Suppressor macrophage (primary cell): ENCODE data around the gene MAD1L1.
"Not testable (repeated sequence)": the region's sequence is repeated elsewhere in the genome, so short reads cannot be mapped to it uniquely, and the experiment has no call there.

ENCODE experiments used
- DNase-seq, 4 experiments: peaks; one replicate each; pipeline ENCODE4 v3.0.0-alpha.2; 2020 to 2022

Gene MAD1L1

GRCh38 chr7:1936531-1937251 lies 296.1 kb downstream of the MAD1L1 start:
- DNase-seq = no peak

GRCh38 chr7:1936006-1936310 lies 296.8 kb downstream of the MAD1L1 start:
- no peak for DNase-seq

- DNase-seq = no peak
These were observed 297.4 kb downstream of the MAD1L1 start for GRCh38 chr7:1935176-1936005.

- no peak for DNase-seq
These were observed 298.0 kb downstream of the MAD1L1 start for GRCh38 chr7:1934756-1935155.

DNA sequence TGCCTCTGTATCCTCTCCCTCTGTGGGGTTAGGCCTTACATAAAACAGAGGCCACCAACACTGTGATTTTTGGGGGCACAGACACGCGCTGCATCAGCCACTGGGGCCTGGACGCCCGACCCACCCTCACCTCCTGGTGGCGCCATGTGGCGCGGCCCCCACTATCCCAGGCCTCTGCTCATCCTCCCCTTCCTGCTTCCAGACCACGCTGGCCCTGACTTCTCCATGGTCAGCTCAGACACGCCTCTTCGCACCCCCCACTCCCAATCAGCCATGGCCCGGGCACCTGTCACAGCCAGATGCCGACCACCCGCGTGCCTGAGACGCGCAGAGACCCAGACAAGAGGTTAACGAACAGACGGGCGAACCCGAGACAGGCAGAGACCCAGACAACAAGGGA lies 298.7 kb downstream of the MAD1L1 start:
- DNase-seq = no peak

GRCh38 chr7:1933066-1933750 lies 299.5 kb downstream of the MAD1L1 start:
- DNase-seq = no peak

- DNase-seq = no peak
These were observed 300.8 kb downstream of the MAD1L1 start for GRCh38 chr7:1931951-1932270.

- DNase-seq = no peak
These were observed 301.3 kb downstream of the MAD1L1 start for GRCh38 chr7:1931256-1931950.

GRCh38 chr7:1930381-1931065 lies 302.2 kb downstream of the MAD1L1 start:
- no peak for DNase-seq

DNA sequence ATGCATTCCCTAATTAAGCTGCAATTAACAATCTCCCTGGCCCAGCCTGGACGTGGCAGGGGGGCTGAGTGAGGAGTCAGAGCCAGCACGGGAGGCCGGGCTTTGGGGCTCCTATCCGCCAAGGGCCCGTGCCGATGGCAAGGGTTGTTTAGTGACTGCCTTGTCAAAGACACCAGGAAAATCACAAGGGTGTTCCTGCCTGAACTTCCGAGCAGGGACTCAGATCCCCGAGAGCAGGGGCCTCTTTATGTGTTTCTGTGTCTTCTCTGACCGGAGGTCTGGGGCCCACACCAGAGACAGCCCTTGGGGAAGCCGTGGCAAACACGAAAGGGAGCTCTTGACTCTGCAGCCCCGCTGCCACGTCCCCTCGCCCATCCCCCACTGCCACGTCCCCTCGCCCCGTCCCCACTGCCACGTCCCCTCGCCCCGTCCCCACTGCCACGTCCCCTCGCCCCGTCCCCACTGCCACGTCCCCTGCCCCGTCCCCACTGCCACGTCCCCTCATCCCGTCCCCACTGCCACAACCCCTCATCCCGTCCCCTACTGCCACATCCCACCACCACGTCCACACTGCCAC lies 303.3 kb downstream of the MAD1L1 start:
- DNase-seq = not testable (repeated sequence)

DNA sequence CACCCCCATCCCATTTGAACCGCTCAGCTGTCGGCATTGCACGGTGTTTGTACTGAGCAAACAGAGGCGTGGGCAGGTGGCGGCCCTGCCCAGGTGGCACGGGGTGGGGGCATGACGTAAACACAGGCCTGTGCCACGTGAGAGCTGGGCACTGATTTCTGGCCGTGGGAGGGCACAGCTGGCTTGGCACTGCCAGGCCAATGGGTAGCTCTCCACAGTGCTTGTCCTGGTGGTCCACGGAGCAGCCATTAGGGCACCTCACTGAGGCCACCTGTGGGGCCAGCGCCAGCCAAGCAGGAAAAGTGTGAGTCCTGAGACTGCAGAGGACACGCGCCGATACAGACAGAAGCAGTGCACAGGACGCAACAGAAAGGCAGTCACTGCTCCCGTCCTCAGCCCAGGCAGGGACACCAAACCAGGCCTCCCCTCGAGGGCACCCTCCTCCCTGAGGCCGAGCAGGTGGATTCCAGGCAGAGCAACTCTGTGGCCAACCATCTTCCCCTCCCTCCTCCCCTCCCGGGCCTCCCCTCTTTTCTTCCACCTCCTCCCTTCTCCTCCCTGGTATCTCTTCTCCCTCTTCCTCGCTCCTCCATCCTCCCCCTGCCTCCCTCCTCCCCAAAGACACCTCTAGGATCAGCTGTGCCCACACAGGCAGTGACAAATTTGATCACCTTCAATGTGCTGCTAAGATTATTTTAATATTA lies 303.9 kb downstream of the MAD1L1 start:
- no peak for DNase-seq

DNA sequence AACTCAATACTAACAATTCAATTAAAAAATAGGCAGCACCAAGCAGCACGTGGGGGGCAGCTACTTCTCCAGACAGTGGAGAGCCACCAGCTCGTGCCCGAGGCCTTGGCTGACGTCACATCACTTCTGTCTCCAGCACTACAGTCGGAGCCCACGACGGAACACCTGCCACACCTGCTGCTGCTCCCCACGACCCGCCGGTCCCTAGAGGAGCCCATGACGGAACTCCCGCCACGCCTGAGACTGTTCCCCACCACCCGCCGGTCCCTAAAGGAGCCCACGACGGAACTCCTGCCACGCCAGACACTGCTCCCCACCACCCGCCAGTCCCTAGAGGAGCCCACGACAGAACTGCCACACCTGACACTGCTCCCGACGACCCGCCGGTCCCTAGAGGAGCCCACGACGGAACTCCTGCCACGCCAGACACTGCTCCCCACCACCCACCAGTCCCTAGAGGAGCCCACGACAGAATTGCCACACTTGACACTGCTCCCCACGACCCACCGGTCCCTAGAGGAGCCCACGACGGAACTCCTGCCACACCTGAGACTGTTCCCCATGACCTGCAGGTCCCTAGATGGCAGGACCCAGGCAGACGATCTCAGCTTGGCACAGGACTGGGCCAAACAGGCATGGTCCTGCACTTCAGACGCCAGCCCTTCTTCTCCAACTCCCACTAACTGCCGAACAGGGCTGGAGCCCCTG lies 304.7 kb downstream of the MAD1L1 start:
- no peak for DNase-seq

DNA sequence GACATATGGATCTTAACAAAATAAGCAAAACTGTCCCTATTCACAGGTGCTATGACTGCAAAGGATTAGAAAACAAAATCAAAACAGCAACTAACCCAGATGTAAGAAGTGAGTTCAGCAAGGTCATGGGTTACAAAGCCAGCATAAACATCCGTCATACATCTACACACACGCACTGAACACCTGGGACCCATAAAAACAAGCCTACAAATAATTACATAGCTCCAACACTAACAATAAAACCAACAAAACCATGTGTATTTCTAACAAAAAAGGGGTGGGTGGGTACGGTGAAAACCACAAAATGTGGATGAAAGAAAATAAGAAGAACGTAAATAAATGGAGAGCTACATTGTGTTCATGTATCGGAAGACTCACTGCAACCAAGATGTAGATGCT lies 305.8 kb downstream of the MAD1L1 start:
- DNase-seq = no peak

GRCh38 chr7:1925973-1926907 lies 306.5 kb downstream of the MAD1L1 start:
- DNase-seq = no peak

DNA sequence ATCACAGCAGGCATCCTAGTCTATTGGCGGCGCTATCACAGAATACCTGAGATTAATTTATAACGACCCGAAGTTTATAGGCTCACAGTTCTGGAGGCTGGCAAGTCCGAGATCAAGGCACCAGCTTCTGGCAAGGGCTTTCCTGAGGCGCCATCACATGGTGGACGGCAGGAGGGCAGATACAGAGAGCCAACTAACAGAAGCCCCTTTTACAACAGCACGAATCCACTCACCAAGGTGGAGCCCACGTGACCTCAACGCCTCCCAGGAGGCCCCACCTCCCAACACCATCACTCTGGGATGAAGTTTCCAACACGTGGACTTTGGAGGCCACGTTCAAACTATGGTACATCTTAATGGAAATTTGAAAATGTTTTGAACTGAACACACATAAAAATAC lies 307.4 kb downstream of the MAD1L1 start:
- no peak for DNase-seq

- DNase-seq = peak; percentile 40 to 66 (median 56)
These were observed 308.4 kb downstream of the MAD1L1 start for GRCh38 chr7:1924258-1924817.

DNA sequence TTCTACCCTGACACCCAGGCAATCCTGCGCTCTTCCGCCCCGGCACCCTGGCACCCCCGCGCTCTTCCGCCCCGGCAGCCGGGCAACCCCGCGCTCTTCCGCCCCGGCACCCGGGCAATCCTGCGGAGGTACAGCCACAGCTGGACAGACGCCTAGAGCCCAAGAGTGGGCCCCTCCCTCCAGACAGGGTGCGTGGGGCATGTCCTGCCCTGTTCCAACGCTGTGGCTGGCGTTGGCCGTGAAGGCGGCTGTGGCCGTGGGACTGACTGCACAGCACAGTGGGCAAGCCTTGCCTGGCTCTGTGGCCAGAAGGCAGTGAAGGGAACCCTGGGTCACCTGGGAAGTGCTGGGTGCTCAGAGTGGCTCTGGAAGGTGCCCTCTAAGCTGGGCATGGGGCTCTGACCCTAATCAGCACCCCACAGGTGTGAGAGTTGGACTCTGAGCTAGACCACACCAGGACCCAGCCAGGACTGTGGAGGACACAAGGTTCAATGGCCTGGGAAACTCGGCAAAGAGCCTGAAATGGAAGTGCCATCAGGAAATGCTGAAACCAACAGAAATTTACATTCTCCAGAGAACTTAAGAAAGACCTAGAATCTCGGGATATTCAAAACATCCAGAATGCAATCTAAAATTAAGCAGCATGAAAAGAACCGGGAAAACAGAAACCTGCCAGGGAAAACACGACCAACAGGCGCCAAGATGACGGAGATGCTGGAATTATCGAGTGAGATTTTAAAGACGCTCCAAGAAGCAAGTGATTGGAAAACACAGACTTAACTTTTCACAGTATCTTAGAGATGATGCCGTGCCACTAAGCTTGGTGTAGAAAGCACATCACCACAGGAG lies 309.1 kb downstream of the MAD1L1 start:
- no peak for DNase-seq

DNA sequence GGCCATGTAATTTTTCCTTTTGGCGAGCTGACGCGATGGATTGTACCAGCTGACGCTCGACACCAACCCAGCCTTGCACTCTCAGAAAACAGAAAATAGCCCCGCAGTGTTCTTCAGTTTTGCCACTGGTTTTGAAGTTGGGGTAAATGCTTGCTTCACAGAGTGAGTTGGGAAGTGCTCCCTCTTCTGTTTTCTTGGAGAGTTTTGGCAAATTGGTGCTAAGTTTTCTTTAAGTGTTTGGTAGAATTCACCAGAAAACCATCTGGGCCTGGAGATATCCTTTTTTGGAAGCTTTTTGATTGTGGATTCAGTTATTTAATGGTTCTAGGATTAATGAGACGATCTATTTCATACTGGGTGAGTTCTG lies 309.9 kb downstream of the MAD1L1 start:
- DNase-seq = peak in 1 of 4 experiments; percentile 22
